Right forelimb (tissue), 1 donor: ENCODE results near the gene CDC42SE1.

Experiments
- DNase-seq: peaks from one replicate; pipeline ENCODE4 v3.0.0-alpha.2; 2018

Gene CDC42SE1

DNA sequence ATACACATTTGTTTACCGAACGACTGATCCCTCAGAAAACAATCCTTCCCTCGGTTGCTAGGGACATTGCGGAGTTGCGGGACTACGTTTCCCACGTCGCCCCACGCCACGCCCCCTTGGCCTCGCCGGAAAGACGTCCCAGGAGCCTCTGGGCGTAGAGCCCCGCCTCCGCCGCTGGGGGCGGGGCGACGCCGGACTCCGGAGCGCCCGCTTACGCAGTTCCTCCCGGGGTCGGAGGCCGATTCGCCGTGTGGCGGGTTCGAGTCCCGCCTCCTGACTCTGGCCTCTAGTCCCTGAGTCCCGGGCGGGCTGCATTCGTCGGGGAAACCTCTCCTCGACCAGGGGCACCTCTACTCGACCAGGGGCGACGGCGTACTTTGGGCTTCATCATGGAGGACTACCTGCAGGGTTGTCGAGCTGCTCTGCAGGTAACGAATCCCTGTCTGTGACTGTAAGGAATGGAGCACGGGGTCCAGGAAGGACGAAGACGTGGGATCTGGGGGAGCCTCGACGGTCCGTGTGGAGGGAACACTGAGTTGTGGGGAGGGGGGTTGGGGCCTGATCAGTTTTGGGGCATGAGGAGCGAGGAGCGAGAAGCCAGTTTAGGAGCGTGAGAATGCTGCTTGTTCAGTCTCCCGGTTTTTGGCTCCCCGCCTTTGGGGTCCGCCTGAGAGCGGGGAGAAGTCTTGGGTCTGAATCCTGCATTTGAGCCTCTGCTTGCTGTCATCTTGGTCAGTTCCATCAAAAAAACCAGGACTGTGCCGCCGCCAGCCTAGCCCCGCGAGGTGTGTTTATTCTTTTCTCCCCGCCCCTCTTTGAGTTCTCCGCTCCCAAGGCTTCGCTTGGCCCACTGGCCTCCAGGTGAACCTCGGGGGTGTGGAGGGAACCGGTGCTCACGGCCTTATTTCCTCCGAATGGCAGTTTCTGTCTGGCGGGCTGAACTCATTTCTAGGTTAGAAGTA, 50.9 kb downstream of the CDC42SE1 start, which contains the start of gene PRUNE1:
Gene PRUNE1, plus strand, starts transcription at position 206 of the 962 bp plus-strand sequence. Its CDS starts 184 bp downstream, at position 390.
- peak; percentile 97 for DNase-seq

DNA sequence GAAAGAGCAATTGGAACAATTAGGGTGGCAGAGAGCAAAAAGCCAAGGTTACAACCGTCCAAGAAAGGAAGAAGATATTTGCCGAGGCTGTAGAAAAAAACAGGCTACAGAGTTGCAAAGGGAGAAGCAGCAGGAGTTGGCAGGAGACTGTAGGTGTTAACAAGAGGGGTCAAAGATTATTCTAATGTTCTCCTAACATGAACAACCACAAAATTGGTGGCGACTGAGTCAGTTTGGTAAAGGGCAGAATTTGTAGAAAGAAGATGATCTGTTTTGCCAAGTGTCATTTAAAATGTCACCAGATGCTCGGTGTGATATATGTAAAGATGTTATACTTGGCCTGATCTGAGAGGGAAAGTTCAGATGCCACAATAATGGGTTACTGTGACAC, 51.6 kb downstream of the CDC42SE1 start:
- DNase-seq: no peak

DNA sequence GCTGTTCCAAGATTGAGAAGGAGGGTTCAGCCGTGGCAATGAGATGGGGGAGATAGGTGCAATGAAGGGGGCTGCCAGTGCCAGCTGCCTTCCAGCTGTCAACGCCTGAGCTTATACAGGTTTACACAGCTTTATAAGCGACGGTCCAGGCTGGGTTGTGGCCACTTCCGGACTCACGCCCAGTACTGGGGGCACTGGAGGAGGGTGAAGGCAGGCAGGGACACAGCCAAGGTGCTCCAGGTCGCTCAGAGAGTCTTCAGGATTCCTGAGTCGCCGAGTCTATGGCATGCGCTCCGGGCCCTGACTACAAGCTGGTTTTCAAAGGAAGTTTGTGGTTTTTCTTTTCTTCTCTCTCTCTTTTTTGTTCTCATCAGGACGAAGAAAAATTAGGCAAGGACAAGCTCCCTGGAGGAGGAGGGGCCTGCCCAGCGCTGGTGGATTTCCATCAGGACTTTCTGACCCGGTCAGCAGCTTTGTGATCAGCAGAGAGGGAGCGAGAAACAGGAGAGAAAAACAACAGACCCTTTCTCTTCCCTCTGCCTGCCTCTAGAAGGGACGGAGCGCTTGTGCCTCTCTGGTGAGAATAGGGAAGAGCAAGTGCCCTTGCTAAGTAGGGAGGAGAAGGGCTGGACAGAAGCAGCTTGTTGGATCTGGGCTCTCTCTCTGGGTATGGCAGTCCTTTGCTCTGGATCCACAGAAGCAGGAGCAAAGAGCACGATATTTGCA, 52.9 kb downstream of the CDC42SE1 start, which contains the start of gene MINDY1:
Gene MINDY1, minus strand, starts transcription at position 576 of the 726 bp plus-strand sequence. CDS start 4,285 bp downstream, outside the sequence.
- DNase-seq: peak; percentile 81

DNA sequence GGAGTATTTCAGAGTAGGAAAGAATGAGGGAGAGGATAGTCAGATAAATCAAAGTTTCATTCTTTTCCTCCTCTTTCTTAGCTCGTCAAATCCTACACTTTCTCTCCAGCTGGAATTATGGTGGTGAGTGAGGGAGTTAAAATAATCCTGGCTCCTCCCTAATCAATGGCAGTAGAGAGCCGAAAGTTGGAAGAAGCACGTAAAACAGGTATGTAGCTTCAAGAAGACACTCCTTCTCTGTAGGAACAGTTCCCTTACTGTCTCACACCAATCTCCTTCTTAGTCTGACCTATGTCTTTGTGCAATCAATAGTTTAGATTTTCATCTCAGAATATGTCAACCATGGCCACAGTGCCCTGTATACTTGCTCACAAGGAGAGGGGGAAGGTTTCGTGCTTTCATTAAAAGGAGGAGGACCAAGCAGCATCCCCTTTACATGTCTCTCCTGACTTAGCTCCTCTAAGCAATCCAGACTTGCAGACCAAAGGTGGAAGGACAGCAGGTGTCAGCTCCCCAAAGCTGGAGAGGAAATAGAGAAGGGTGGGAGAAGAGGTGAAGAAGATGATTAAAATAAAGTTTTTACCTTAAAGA, 53.6 kb downstream of the CDC42SE1 start:
- DNase-seq: no peak

DNA sequence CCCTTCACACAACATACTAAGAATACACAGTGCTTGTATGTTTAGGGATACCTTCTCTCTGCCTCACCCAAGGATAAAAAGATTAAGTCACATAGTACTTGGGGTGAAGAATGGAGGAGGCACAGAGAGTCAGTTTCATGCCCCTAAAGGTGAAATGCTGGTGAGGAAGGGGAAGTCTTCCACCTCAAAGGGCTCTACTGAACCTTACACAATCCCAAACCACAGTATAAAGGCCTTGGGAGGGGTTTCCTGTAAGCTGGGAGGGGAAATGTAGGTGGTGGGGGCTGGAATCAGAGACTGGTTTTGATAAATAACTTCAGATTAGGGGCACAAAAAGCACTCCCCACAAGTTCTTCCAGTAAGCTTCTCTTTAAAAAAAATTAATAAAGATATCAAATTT, 56.2 kb downstream of the CDC42SE1 start:
- DNase-seq: no peak

DNA sequence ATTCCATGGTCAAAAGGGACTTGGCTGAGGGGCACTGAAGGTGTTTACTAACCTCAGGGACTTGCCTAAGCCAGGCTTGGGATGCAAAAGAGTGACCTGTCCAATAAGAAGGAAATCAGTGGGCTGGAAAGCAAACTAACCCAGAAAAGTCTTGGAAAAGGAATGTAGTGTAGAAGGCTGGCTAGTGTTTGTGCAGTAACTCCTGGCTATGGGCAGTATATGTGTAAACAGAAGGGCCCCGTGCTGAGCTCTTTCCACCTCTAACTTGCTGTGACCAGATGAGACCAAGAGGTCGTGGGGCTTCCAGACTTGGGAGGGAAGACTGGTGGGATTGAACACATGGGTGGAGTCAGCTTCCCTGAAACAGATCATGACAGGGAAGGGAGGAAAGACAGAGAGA, 56.8 kb downstream of the CDC42SE1 start:
- no peak for DNase-seq

DNA sequence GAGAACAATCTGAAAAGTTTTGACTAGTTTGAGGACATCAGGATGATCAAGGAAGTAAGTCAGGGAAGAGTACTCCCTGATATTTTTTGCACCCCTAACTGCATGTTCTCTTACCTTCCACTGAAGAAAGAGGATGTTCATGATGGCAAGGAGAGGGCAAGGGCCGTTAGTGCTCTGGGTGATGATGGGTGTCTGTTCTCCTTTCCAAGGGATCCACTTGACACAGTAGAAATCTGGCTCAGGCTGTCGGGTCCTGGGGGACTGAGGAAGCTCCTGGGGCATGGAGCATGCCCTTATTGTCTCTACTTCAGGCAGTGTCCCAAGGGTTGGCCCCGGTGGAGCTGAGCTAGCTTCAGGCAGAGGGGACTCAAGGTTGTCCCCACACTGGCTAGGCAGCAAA, 57.4 kb downstream of the CDC42SE1 start:
- DNase-seq: no peak

DNA sequence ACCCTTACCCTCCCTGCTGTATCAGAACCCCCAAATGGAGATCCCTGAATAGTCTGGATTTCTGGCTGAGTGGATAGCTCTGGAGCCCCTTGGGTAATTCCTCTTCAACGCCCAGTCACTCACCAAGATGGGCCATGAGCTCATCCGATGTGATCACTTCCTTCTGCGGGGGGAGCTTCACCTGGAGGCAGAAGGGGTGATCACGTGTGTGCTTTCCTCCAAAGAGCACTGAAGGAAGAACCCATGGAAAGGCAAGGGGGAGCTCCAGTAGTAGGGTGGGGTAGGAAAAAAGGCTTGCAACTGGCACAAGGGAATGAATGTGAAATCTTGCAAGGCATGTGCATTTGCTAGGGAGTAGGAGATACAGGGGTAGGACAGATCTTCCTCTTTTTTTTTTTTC, 57.8 kb downstream of the CDC42SE1 start:
- DNase-seq: no peak
